BE2C (cell line): ENCODE results near the gene MYH11.
A peak's percentile ranks its signal among the peaks of the same experiment; 100 is the strongest.

Experiments
- DNase-seq: peaks from one replicate; pipeline ENCODE4 v3.0.0-alpha.2; 2020
- H3K27me3 ChIP-seq: fragments of 250-450 bp; sonication (Bioruptor Pico); 2 replicates; pipeline ENCODE4 v1.5.1; 2020; ENCODE audit warnings: mild to moderate bottlenecking
- H3K36me3 ChIP-seq: fragments of 250-450 bp; sonication (Bioruptor Pico); 2 replicates; pipeline ENCODE4 v1.5.1; 2020; ENCODE audit warnings: mild to moderate bottlenecking
- H3K4me1 ChIP-seq: fragments of 250-450 bp; sonication (Bioruptor Pico); 2 replicates; pipeline ENCODE4 v1.5.1; 2020
- H3K4me3 ChIP-seq: 2 replicates; pipeline ENCODE4 v1.5.1; 2011; ENCODE audit warnings: low read depth, low read length
- H3K9me3 ChIP-seq: fragments of 250-450 bp; sonication (Bioruptor Pico); 2 replicates; pipeline ENCODE4 v1.5.1; 2020
- CTCF ChIP-seq: IDR thresholded peaks from 2 replicates; pipeline ENCODE4 v1.5.1; 2012; ENCODE audit warnings: mild to moderate bottlenecking, low read depth, low read length

MYH11 gene

GRCh38 chr16:15770107-15770506, 86.7 kb downstream of the MYH11 start:
- Histone ChIP-seq H3K4me3 (no peak overlapping the region), H3K36me3 (no peaks in the 10 kb centered on the region), H3K27me3 (no peaks in the 10 kb centered on the region), H3K9me3 (no peaks in the 10 kb centered on the region), H3K4me1 (no peaks in the 10 kb centered on the region)
- DNase-seq: no peak
- no peak for TF ChIP-seq CTCF

- H3K4me3 ChIP-seq: no peak overlapping the region
- H3K9me3 ChIP-seq: no peaks in the 10 kb centered on the region
- no peaks in the 10 kb centered on the region for H3K4me1 ChIP-seq
- no peaks in the 10 kb centered on the region for H3K36me3 ChIP-seq
- H3K27me3 ChIP-seq: no peaks in the 10 kb centered on the region
- no peak for DNase-seq
- TF ChIP-seq CTCF: no peak
Observed at GRCh38 chr16:15769239-15769638, 87.6 kb downstream of the MYH11 start.

GRCh38 chr16:15768201-15768600, 88.6 kb downstream of the MYH11 start:
- Histone ChIP-seq H3K4me1 (no peaks in the 10 kb centered on the region), H3K9me3 (no peaks in the 10 kb centered on the region), H3K4me3 (no peak overlapping the region), H3K27me3 (no peaks in the 10 kb centered on the region), H3K36me3 (no peaks in the 10 kb centered on the region)
- no peak for DNase-seq
- no peak for TF ChIP-seq CTCF

- no peak for TF ChIP-seq CTCF
- H3K4me3 ChIP-seq: no peak overlapping the region
Observed at GRCh38 chr16:15766918-15767317, 89.9 kb downstream of the MYH11 start.

GRCh38 chr16:15765880-15766279, 90.9 kb downstream of the MYH11 start:
- DNase-seq: peak; percentile 79
- Histone ChIP-seq H3K36me3 (no peaks in the 10 kb centered on the region), H3K27me3 (no peaks in the 10 kb centered on the region), H3K4me3 (no peak overlapping the region), H3K9me3 (no peaks in the 10 kb centered on the region), H3K4me1 (no peaks in the 10 kb centered on the region)
- peak; percentile 93 for TF ChIP-seq CTCF

More at GRCh38 chr16:15766918-15767317, 89.9 kb downstream of the MYH11 start:
- DNase-seq: no peak
- Histone ChIP-seq H3K27me3 (no peaks in the 10 kb centered on the region), H3K36me3 (no peaks in the 10 kb centered on the region), H3K9me3 (no peaks in the 10 kb centered on the region), H3K4me1 (no peaks in the 10 kb centered on the region)

- TF ChIP-seq CTCF: no peak
- no peaks in the 10 kb centered on the region for H3K4me1 ChIP-seq
Observed at GRCh38 chr16:15765116-15765515, 91.7 kb downstream of the MYH11 start.

More at GRCh38 chr16:15765116-15765515, 91.7 kb downstream of the MYH11 start:
- no peak for DNase-seq
- Histone ChIP-seq H3K36me3 (no peaks in the 10 kb centered on the region), H3K4me3 (no peak overlapping the region), H3K27me3 (no peaks in the 10 kb centered on the region), H3K9me3 (no peaks in the 10 kb centered on the region)
